ENCODE measurements around the gene RASL10A.

RASL10A gene

DNA sequence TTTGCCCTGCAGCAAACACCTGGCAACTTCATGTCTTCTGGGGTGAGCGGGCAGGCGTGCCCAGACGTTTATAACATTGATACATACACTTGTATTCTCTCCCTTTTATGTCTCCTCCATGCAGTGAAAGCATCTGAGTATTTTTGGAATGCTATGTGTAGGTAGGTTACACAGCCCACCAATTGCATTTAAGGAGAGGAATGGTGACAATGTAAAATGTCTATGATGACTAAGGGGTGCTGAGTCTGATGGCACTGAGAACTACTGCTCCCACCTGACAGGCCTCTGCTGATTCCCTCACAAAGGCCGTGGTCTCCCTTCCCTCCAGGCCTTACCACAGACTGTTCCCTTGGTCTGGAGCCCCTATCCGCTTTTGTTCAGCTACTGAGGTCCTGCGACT is 22.9 kb upstream of the RASL10A start:
- DNase-seq (ENCODE audit: low read depth): no peak

DNA sequence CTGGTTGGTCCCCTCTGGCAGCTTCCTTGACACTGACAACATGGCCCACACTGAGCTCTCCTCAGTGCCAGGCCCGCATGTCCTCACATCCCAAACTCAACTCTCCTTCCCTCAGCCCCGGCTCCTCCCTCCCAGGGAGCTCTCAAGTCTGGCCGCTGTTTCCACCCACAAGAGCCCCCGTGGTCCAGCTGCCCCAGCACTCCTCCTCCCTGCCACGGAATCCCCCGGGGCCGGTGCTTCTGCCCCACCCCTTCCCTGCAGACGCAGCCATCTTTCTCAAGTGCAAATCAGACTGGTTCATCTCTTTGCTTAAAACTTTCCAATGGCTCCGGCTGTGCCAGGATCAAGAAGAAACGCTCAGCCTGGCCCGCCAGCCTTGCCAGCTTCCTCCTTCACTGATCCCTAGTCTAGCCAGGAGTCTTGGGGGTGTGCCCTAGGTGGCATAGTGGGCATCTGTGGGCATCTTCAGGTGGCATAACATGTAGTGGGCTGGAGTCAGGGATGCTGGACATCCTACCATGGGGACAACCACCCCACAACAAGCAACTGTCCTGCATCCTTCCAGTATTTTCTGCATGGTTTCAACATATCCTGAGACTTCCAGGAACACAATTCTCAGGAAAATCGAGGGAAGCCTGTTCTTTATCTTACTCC is 22.3 kb upstream of the RASL10A start:
- DNase-seq (ENCODE audit: low read depth): no peak

DNA sequence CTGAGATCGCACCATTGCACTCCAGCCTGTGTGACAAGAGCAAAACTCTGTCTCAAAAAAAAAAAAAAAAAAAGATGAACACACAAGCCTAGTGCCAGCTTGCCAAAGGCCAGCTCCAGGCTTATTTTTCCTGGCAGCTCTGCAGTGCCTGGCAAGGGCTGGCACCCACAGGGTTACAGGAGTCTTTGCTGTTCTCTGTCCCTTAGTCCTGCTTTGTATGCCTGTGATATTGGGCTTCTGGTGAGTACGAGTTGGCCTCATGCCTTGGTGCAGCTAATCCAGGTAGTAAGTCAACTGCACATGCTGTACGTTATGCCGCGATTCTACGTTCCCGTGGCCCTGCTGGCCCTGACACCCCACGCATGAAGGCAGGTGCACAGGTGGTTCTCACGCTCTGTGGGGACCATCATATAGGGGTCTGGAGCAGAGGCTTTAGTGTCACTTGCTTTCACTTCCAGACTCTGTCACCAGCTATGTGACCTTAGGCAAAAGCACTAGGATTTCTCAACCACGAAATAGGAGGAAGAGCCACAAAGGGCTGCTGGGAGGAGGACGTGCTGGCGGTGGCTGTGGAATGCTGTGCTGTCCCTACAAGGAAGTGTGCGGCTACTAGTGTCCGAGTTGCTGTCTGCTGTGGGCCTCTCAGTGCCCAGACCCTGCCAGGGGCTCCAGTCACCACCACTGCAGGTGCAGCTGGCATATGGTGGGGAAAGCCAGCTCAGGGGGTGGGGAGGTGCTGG is 21.4 kb upstream of the RASL10A start:
- DNase-seq (ENCODE audit: low read depth): no peak

DNA sequence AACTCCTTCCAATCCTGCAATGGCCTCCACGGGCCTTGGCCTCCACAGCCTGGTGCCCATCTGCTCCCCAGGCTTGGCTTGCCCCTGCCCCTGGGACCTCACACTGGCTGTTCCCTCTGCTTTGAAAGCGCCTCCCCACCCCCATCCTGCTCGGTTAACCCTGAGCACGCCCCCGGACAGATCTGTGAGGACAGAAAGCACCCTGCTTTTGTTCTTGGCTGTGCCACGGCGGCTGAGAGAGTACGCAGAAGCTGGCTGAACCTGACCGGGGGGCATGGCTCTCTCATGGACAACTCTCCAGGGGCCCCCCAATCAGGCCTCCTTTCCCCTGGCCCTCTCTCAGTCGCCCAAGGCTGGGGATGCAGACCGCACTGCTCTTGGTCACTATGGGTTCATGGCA is 20.2 kb upstream of the RASL10A start:
- no peak for DNase-seq (ENCODE audit: low read depth)

DNA sequence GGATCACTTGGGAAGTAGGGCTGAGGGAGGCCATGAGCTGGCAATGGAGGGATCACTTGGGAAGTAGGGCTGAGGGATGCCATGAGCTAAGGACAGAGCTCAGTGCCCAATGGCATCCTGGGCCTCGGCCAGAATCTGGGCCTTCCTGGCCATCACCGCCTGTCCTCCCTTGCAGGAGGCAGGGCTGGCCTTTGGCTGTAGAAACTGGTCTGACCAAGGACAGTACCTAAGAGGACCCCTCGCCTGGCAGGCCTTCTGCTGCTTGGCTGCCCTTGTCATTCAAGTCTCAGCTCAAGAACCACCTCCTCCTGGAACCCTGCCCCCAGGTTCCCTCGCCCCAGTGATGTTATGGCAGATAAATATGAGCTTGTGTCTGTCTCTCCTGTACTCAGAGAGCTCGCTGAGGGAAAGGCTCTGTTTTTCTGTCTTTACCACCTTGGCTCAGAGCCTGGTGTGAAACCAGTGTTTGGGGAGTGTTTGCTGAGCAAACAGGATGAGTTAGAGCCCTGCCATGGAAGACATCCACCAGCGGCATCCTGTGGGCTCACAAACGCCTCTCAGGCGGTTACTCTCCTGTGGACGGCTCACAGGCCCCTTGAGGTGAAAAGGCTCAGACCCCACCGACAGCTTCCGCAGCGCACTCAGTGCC is 19.3 kb upstream of the RASL10A start:
- DNase-seq (ENCODE audit: low read depth): no peak

DNA sequence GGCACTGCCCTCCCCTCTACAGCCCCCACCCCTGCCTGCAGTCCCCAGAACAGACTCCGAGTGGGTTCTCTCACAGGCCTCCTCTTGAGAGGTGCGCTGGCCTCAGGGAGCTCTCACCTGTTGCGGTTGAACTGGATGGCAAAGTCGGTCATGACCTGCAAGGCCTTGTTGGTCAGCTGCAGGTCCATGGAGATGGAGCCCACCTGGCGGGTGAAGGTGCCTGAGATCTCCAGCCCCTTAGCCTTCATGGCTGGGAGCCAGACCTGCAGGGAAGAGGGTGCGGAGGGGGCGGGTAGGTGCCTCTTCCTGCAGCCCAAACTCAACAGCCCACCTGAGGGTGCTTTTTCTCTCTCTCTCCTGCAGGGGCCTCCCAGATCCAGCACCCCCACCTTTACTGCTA is 18.7 kb upstream of the RASL10A start:
- DNase-seq (ENCODE audit: low read depth): no peak

DNA sequence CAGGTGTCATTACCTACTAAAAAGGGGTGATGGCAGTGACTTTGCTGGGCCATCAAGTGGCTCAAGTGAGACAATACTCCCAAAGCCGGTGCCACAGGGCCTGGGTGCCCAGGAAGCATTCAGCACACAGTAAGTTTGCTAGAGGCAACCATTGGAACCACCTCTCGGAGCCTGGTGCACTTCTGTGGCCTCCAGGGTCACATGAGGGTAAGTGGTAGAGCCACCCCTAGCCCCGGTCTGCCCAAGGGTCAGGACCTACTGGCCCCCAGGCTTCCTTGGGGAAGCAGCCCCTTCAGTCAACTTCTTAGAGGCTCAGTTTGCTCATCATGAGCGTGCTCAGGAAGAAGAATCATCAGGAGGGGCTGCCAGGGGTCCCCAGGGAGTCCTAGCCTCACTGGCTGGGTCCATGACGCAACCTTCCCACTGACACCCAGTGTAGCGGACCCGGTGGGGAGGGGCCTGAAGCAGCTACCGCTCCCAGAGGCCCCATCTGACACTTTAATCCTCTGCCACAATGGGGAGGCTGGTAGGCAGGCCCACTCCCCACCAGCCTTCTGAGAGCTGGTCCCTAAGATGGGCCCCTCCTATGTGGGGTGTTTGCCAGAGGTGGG is 17.5 kb upstream of the RASL10A start:
- no peak for DNase-seq (ENCODE audit: low read depth)

DNA sequence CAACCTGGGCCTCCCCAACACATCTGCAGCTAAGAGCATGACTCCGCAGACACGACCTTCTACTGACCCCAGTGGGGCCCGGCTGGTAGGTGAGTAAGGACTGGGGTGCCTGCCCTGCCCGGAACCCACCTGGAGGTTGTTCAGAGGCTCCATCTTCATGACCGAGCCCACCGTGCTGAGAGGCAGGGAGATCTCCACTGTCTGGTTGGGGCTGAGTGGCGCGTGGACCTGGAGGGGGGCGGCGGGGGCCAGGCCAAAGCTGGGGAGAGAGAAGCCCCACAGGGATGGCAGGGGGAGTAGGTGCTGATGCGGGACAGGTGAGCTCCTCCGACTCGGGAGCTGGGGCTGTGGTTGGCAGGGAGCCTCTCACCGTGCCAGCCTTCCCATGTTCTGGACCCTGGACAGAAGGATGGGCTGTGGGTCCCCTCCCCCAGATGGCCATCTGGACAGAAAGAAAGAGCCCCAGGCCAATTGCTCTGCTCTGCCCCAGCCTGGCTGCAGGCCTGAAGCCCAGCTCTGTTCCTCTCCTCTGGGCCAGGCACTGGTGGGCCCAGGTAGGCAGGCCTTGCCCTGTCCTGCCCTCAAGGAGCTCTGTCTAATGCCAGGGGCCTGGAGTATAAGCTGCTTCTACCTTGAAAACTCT is 16.3 kb upstream of the RASL10A start:
- DNase-seq (ENCODE audit: low read depth): no peak

DNA sequence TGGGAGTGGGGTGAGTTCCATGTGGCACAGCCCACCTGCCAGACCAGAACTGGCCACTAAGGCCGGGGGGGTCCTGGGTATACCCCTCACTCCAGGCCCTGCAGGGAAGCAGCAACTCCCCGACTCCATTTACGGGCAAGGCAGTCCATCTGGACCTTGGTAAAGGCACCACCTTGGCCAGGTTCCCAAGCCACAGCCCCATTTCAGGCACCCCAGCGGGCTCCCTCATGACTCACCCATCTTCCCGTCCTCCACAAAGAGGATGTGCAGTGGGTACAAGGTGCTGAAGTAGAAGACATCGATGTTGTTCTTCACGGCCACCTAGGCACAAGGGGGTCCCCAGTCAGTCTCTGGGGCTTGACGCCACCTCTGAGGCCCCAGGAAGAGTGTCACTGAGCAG is 15.7 kb upstream of the RASL10A start:
- no peak for DNase-seq (ENCODE audit: low read depth)

DNA sequence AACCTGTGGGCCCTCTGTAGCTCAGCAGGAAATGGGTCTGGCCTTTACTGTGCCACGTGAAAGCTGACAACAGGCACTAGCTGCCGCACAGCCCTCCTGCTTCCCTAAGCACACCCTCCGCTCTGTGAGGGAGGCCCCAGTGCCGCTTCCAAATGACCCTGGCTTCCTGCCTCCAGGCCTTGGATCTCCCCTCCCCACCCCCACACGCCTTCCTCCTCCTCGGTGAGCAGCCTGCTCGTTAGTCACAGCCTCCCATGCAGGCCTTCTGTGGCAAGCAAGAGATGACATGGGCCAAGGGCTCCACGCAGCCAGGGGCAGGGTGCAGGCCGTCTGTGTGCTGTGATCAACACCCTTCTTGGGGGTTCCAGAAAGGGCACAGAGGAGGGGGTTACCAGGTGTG is 15.3 kb upstream of the RASL10A start:
- no peak for DNase-seq (ENCODE audit: low read depth)

DNA sequence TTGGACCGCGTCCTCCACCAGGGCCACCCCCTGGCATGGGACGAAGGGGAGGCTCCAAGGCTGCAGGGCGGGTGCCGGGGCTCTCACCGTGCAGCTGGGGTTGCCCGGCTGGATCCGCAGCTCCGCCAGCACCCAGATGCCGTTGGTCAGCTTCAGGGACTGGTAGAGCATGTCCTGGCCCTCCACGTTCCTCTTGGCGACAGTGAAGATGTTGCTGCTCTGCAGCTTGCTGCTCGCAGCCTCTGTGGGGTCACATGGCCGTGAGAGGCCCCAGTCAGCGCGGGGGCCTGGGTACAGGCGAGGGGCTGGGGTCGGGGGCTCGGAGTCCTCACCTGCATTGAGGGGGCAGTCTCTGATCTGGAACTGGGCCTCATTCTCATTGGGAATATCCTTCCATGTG is 14.8 kb upstream of the RASL10A start:
- no peak for DNase-seq (ENCODE audit: low read depth)

DNA sequence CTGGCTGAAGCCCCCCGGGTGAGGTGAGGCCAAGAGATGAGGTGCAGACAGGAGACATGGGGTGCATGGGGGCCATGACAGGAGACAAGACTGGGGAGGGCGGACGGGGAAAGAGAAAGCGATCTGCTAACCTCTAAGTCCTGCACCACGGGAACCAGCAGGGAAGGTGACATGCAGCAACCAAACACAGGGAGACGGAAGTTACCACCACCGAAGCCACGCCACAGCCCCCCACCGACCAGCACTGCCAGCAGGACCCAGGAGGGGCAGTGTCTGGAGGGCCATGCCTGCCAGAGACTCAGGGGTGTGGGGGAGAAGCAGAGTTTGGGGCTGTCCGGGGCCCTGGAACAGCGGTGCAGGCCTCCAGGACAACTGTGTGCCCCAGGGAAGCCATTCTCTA is 14.1 kb upstream of the RASL10A start:
- no peak for DNase-seq (ENCODE audit: low read depth)

DNA sequence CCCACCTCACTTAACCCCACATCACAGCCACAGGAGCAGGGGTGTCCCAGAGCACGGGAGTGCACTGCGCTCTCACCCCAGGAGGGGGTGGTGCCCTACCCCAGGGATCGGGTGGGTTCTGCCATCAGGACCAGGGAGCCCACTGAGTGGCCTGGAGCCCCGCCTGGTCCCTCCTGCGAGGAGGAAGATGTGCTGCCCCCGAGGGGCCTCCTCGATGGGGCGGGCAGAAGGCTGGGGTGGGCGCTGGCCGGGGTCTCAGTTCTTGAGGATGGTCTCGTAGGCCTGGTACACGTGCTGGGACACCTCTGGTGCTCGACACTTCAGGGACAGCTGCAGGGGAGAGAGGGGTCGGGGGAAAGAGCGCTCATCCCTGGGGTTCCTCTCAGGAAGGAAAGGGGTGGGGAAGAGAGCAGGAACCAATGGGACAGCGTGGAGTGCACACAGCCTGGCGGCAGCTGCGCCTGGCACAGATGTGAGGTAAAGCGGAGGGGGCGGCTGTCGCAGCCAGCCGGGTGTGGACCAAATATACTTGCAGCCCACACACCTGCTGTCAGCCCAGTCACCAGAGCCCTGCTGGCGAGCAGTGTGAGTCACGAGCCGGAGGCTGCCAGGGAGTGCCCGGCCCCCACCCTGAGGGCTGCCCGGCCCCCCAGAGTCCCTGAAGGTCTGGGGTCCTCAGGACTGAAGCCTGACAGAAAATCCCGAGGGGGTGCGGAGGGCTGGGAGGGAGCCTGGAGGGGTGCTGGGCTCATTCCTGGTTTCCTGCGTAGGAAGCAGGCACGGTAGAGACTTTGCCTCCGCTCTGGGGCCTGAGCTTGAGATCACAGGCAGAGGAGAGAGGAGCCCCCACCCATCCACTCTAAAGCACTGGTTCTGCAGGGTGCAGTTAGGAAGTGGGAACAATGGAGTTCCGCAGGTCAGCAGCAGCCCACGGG is 13.3 kb upstream of the RASL10A start:
- no peak for DNase-seq (ENCODE audit: low read depth)

DNA sequence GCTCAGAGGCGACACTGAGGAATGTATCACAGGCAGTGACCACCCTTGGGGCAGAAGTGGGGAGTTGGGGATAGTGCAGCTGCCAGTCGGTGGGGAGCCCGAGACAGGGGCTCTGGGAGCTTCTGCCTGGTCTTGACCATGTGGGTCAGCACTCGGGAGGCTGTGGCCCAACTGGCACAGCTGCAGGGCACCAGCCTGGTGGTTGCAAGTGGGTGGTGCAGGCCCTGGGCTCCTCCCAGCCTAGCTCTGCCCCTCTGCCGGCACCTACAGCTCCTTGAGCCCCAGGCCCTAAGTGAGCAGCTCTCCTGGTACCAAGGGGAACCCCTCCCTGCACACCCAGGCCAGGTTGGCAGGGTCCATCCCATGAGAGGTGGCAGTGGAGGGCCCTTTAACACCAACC is 12.6 kb upstream of the RASL10A start:
- no peak for DNase-seq (ENCODE audit: low read depth)

DNA sequence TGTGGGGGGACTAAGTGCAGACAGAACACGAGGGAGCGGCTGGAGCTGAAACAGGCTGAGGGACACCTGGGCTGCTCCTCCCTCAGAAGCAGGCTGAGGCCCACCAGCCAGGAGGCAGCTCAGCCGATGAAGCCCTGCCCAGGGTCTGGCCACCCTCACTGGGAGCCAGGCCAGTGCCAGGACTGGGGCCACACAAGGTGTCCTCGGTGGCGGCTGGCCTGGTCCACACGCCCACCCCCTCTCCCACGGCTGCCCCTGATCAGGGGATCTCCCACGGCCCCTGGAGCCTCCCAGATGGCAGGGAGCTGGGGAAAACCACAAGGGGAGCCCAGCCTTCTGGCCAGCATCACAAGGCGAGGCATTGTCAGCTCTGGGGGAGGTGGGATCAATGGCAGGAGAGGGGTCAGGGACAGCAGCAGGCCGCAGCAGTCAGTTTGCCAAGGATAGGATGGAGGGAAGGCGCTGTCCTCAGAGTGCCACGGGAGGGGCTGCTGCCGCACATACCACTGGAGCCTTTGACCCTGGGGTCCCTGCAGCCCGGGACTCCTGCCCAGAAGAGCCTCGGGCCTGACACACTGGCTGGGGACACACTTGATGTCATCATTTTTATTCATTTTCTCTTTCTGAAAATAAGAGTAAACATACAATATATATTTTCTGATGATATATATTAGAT is 11.7 kb upstream of the RASL10A start:
- no peak for DNase-seq (ENCODE audit: low read depth)

DNA sequence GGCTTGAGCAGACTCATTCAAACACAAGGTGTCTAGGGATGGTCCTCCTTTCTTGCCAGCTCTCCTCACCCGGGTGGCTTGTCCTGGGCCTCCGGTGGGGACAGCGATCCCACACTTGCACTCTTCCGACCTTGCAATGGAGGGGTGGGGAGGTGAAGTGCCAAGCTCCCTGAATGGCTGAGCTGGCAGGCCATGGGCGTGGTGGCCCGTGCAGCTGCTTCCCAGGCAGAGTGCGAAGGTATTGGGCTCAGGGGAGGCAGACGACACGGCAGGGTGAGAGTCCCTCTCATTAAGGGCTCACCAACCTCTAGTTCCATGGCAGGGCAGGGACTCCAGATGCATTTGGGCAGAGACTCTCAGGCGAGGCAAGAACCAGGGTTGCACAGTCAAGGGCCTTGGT is 11.0 kb upstream of the RASL10A start:
- no peak for DNase-seq (ENCODE audit: low read depth)

DNA sequence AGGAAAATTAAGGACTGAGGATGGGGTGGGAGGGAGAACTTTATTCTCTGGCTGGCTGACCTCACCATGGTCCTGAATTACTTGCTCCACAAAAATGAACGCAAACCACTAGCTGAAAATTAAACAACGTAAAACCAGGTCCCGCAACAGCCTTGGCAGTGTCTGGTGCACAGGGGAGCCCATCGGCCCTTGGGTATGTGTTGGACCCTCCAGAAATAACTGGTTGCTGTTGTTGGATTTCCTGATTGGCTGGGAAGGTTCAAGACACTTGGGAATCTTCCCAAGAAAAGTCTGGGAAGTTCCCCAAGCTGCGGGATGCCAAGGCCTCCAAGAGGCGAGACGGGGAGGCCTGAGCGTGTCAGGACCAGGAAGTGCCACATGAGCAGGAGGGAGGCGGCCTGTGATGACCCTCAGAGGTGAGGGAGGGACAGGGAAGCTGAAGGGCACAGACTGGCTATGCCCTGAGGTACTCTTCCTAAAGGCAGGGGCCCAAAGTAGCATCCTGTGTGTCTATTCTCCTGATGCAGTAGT is 10.4 kb upstream of the RASL10A start:
- no peak for DNase-seq (ENCODE audit: low read depth)

DNA sequence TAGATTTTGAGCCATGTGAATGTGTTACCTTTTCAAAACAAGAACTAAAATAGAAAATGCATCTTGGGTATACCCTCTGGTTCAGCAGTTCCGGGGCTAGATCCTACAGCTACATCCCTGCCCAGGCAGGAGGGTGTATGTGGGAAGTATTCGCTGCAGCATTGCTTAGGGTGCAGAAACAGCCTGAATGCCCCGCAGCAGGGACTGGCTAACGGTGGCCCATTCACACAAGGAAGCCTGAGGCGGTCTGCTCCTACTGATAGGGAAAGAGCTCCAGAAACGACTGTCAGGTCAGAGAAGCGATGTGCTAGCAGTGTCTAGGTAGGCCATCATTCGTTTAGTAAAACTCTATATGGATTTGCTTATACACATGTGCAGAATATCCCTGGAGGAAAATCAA is 9.9 kb upstream of the RASL10A start:
- no peak for DNase-seq (ENCODE audit: low read depth)

DNA sequence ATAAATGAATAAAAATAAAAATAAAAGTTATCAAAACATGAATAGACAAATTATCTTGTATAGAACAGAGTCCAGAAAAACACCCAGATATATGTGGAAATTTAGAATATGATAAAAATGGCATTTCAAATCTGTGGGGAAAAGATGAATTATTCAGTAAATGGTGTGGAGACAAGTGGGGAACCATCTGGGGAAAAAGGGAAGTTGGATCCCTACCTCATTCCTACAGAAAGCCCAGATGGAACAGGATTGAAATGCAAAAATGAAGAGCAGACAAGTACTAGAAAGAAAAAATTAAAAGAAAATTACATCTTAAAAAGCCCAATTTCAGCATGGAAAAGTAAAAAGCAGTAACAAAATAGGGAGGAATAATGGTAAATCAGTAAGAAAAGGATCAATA is 8.1 kb upstream of the RASL10A start:
- no peak for DNase-seq (ENCODE audit: low read depth)

DNA sequence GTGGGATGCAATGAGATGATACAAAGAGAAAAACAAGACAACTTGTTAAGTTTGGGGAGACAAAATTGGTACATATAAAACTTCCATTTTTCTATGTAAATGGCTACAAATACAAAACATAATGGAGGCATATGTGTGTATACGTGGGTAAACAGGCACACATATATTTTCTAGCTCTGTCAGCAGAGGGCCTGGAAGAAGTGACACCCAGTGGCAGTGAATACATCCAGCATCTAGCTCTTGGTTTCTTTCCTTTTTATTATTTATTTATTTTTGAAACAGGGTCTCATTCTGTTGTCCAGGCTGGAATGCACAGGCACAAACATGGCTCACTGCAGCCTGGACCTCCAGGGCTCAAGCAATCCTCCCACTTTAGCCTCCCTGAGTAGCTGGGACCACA is 5.0 kb upstream of the RASL10A start:
- DNase-seq (ENCODE audit: low read depth): no peak

DNA sequence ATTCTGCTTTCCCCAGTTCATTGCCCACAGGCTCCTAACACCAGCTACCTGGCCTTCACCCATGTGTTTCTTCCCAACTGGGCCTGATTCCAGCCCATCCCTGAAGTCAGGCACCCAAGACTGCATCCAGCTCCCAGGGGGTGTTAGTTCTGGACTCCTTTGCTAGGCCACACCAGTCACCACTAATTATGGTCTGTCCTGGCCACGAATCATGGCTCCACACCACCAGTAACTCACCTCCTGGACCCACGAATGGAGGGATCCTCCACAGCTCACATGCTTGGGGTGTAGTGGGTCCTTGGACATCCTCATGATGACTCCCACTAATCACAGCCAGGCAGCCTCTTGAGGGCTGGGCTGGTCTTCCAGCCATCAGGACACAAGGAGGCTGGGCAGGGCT is 3.6 kb upstream of the RASL10A start:
- no peak for DNase-seq (ENCODE audit: low read depth)

Measured in stimulated activated CD4-positive, alpha-beta T cell treated with anti-CD3 and anti-CD28 coated beads, Interleukin-2, amount 100 ng/mL, for 4 hours (primary cell).